NCI-H1436 treated with DMSO at 0.1 percent for 48 hours (cell line): ENCODE results near the gene ALDH3B1.

ENCODE experiments used
- DNase-seq: peaks from one replicate; lab custom pipeline; 2025; lab: John Stamatoyannopoulos, UW

Gene ALDH3B1

GRCh38 chr11:67997475-67997921 is 12.6 kb upstream of the ALDH3B1 start:
- no peak for DNase-seq

- DNase-seq, result no peak
These were observed 11.7 kb upstream of the ALDH3B1 start for GRCh38 chr11:67998150-67999045.

- no peak for DNase-seq
These were observed 10.9 kb upstream of the ALDH3B1 start for GRCh38 chr11:67999201-67999629.

- no peak for DNase-seq
These were observed 10.4 kb upstream of the ALDH3B1 start for GRCh38 chr11:67999704-68000103.

- DNase-seq, result no peak
These were observed 7.6 kb upstream of the ALDH3B1 start for GRCh38 chr11:68002575-68002937.

- no peak for DNase-seq
These were observed 6.9 kb upstream of the ALDH3B1 start for GRCh38 chr11:68002938-68003845.

GRCh38 chr11:68003846-68004550 is 6.1 kb upstream of the ALDH3B1 start, which contains the start of gene UNC93B1:
TSS of gene UNC93B1 (minus strand) at chr11:68004097. CDS start at chr11:68004043, 54 bp downstream.
- no peak for DNase-seq

GRCh38 chr11:68004551-68005335 is 5.4 kb upstream of the ALDH3B1 start:
- no peak for DNase-seq

- no peak for DNase-seq
These were observed 3.4 kb upstream of the ALDH3B1 start for GRCh38 chr11:68006606-68007166.

GRCh38 chr11:68007498-68008380 is 2.4 kb upstream of the ALDH3B1 start:
- DNase-seq, result no peak

GRCh38 chr11:68008381-68009337 is 1.5 kb upstream of the ALDH3B1 start:
- DNase-seq, result no peak

GRCh38 chr11:68009391-68010089 is 587 bp upstream of the ALDH3B1 start:
- no peak for DNase-seq

- DNase-seq, result no peak
These were observed 1.2 kb downstream of the ALDH3B1 start for GRCh38 chr11:68011051-68011943.

GRCh38 chr11:68012044-68012842 is 2.1 kb downstream of the ALDH3B1 start:
- no peak for DNase-seq

GRCh38 chr11:68012843-68013610 is 2.9 kb downstream of the ALDH3B1 start:
- DNase-seq, result no peak
